Measurements from ENCODE around the gene SYT6. TPM values are rescaled to one million over a fixed set of nuclear protein-coding genes. Genes with fewer than 3 reads are reported as not detected.

Gene SYT6
- total RNA-seq, 1 experiment from 2014 or later: 77.2 TPM

- no peak overlapping the region for H3K27ac ChIP-seq (ENCODE audit: insufficient read length, low read depth, low read length)
- no peak for TF ChIP-seq CTCF (conservative IDR thresholded peaks at IDR 0.05)
Measured at GRCh38 chr1:114199017-114199594, 45.4 kb upstream of the SYT6 start.

More at GRCh38 chr1:114199017-114199594, 45.4 kb upstream of the SYT6 start:
- H2BK12ac ChIP-seq (ENCODE audit: insufficient read length, low read depth, low read length): no peak overlapping the region
- H3K56ac ChIP-seq (ENCODE audit: insufficient read length, low read depth, low read length): no peak overlapping the region
- no peak overlapping the region for H3K9ac ChIP-seq (ENCODE audit: extremely low read depth, insufficient read length, low read length)
- no peak overlapping the region for H3T11ph ChIP-seq (ENCODE audit: low read length)
- no peak overlapping the region for H2BK20ac ChIP-seq (ENCODE audit: low read depth, low read length, poor library complexity, severe bottlenecking)
- no peak overlapping the region for H3K27ac Mint-ChIP-seq
- no peaks in the 10 kb centered on the region for H3K23me2 ChIP-seq (ENCODE audit: insufficient read length, low read depth, low read length, poor library complexity, severe bottlenecking)
- H3K18ac ChIP-seq (ENCODE audit: insufficient read length, low read depth, low read length): no peak overlapping the region
- no peak overlapping the region for H4K8ac ChIP-seq (replicated peaks; ENCODE audit: insufficient read length, low read depth, low read length)
- H3K4me1 ChIP-seq (ENCODE audit: insufficient read depth, low read length): peaks cover 2% of the 10 kb centered on the region
- no CpG with 5 or more reads among the region's 3 CpGs for WGBS (ENCODE audit: extremely low coverage, insufficient read length, low lambda C conversion rate)
- no peaks in the 10 kb centered on the region for H3K79me1 ChIP-seq (ENCODE audit: insufficient read depth, low read depth, low read length, poor library complexity, severe bottlenecking)
- no peak overlapping the region for H3K23ac ChIP-seq (ENCODE audit: insufficient read length, low read depth, low read length)
- H2BK5ac ChIP-seq (ENCODE audit: insufficient read length, low read length): no peak overlapping the region
- no peak overlapping the region for H2AK5ac ChIP-seq (ENCODE audit: insufficient read length, low read length)
- H2AFZ ChIP-seq (ENCODE audit: low read length): no peak overlapping the region
- DNase-seq: no peak
- no peaks in the 10 kb centered on the region for H3K36me3 Mint-ChIP-seq (ENCODE audit: insufficient read depth in 1 of 3, low read depth in 3 of 3)
- H4K20me1 ChIP-seq (ENCODE audit: control insufficient read depth, insufficient read depth, insufficient read length): no peaks in the 10 kb centered on the region
- no peaks in the 10 kb centered on the region for H3K79me2 ChIP-seq (ENCODE audit: insufficient read depth, low read length)
- H3K4me2 ChIP-seq (ENCODE audit: insufficient read depth, insufficient read length, low read length): no peak overlapping the region
- H2BK15ac ChIP-seq (ENCODE audit: low read depth, low read length): no peak overlapping the region
- no peak overlapping the region for H4K91ac ChIP-seq (ENCODE audit: insufficient read length, low read depth, low read length)
- no peak overlapping the region for H3K4ac ChIP-seq (ENCODE audit: low read depth, low read length)
- no peaks in the 10 kb centered on the region for H3K9me3 Mint-ChIP-seq
- H3K27me3 Mint-ChIP-seq (ENCODE audit: low read depth): peaks cover 74% of the 10 kb centered on the region
- H4K5ac ChIP-seq (ENCODE audit: insufficient read length, low read depth, low read length): no peak overlapping the region
- H3K9me3 ChIP-seq (ENCODE audit: control insufficient read depth, low read depth, low read length): no peaks in the 10 kb centered on the region
- no peak overlapping the region for H2BK120ac ChIP-seq (ENCODE audit: low read depth, low read length, poor library complexity, severe bottlenecking)
- H3K27me3 ChIP-seq (ENCODE audit: insufficient read depth, low read length): no peaks in the 10 kb centered on the region; the same call in 1 of the 2 replicates
- no peak overlapping the region for H3K14ac ChIP-seq (ENCODE audit: insufficient read depth, low read length)
- peaks cover 16 to 20% of the 10 kb centered on the region in 2 experiments for H3K4me1 Mint-ChIP-seq
- no peak overlapping the region for H3K4me3 Mint-ChIP-seq
